ENCODE measurements around the gene DTNBP1. TPM values are rescaled to one million over a fixed set of nuclear protein-coding genes. Genes with fewer than 3 reads are reported as not detected.

DTNBP1 gene
- total RNA-seq, 6 donors from 2014 or later: 16.2 to 33.5 (median 21.3) TPM

GRCh38 chr6:15491255-15491985 lies 171.4 kb downstream of the DTNBP1 start:
- H3K4me3 ChIP-seq: no peak overlapping the region
- no peaks in the 10 kb centered on the region for H3K27me3 ChIP-seq
- H3K4me1 ChIP-seq: peaks cover 7 to 17% (median 13%) of the 10 kb centered on the region in 4 donors
- peak overlapping the region in 2 of 4 donors; percentile 1 to 32 for H3K27ac ChIP-seq
- WGBS, 2 donors: 18 to 19% methylated on average over 9 of the region's 9 CpGs
- peak; percentile 60 to 85 (median 76) for TF ChIP-seq CTCF (IDR thresholded peaks at IDR 0.05)
- TF ChIP-seq POLR2AphosphoS5 (IDR thresholded peaks at IDR 0.05): peak in 1 of 2 donors; percentile 8
- no peak for TF ChIP-seq EP300 (IDR thresholded peaks at IDR 0.05)
- peaks cover 16 to 36% (median 24%) of the 10 kb centered on the region in 4 donors for H3K36me3 ChIP-seq
- DNase-seq (peak in 1 of 2 donors; percentile 69), ATAC-seq (ENCODE audit: low FRiP score in 2 of 2) (peak; percentile 61 to 84)
- no peaks in the 10 kb centered on the region for H3K9me3 ChIP-seq

- ATAC-seq (ENCODE audit: low FRiP score in 2 of 2): no peak
- Histone ChIP-seq H3K27ac (peak overlapping the region in 1 of 4 donors; percentile 32), H3K27me3 (no peaks in the 10 kb centered on the region), H3K4me1 (peaks cover 5 to 14% (median 11%) of the 10 kb centered on the region in 4 donors), H3K36me3 (peaks cover 13 to 29% (median 19%) of the 10 kb centered on the region in 4 donors), H3K4me3 (no peak overlapping the region), H3K9me3 (no peaks in the 10 kb centered on the region)
- DNase-seq: no peak
- WGBS, 2 donors: 74 to 79% methylated on average over 11 of the region's 11 CpGs
- TF ChIP-seq EP300 (IDR thresholded peaks at IDR 0.05) (no peak), CTCF (IDR thresholded peaks at IDR 0.05) (no peak)
Observed at GRCh38 chr6:15490242-15491100, 172.4 kb downstream of the DTNBP1 start.

GRCh38 chr6:15489261-15489962 lies 173.4 kb downstream of the DTNBP1 start:
- ATAC-seq (ENCODE audit: low FRiP score in 2 of 2) (no peak), DNase-seq (no peak)
- Histone ChIP-seq H3K4me3 (no peak overlapping the region), H3K27ac (no peak overlapping the region), H3K36me3 (peaks cover 13 to 29% (median 19%) of the 10 kb centered on the region in 4 donors), H3K9me3 (no peaks in the 10 kb centered on the region), H3K27me3 (no peaks in the 10 kb centered on the region), H3K4me1 (peaks cover 0 to 10% (median 9%) of the 10 kb centered on the region in 4 donors)
- WGBS, 2 donors: 78 to 93% methylated on average over 3 to 14 of the region's 14 CpGs
- TF ChIP-seq POLR2A (IDR thresholded peaks at IDR 0.05): no peak
- no peak for TF ChIP-seq POLR2AphosphoS5 (IDR thresholded peaks at IDR 0.05)
- TF ChIP-seq EP300 (IDR thresholded peaks at IDR 0.05): no peak
- TF ChIP-seq CTCF (IDR thresholded peaks at IDR 0.05): no peak

GRCh38 chr6:15487262-15487661 lies 175.6 kb downstream of the DTNBP1 start:
- ATAC-seq (ENCODE audit: low FRiP score in 2 of 2): no peak
- Histone ChIP-seq H3K36me3 (peaks cover 13 to 24% (median 19%) of the 10 kb centered on the region in 4 donors), H3K9me3 (no peaks in the 10 kb centered on the region), H3K4me1 (peaks cover 0 to 10% (median 9%) of the 10 kb centered on the region in 4 donors), H3K27ac (no peak overlapping the region), H3K27me3 (no peaks in the 10 kb centered on the region), H3K4me3 (no peak overlapping the region)
- TF ChIP-seq CTCF (IDR thresholded peaks at IDR 0.05) (no peak), POLR2AphosphoS5 (IDR thresholded peaks at IDR 0.05) (no peak), EP300 (IDR thresholded peaks at IDR 0.05) (no peak), POLR2A (IDR thresholded peaks at IDR 0.05) (no peak)
- peak in 1 of 2 donors; percentile 65 for DNase-seq
- WGBS, 2 donors: 95 to 98% methylated on average over 13 of the region's 13 CpGs
